ENCODE measurements around the gene SUSD3.
"Not testable (repeated sequence)": the region's sequence is repeated elsewhere in the genome, so short reads cannot be mapped to it uniquely, and the experiment has no call there.

SUSD3 gene

DNA sequence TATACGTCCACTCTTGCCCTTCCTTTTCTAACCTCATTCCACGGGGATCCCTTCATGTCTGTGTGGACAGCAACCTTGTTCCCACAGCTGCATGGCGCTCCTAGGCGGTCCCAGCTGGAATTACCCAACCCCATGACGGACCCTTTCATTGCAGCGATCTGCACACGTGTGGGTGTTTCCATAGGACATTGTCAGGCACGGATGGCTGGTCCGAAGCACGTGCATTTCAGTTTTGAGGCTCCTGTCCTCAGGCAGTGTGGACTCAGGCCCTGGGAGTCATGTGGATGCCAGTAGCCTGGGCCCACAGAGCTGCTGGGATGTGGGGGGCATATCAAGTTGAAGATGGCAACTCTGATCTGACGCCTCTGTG, 52.5 kb downstream of the SUSD3 start:
- no peak for DNase-seq (ENCODE audit: low spot score)

DNA sequence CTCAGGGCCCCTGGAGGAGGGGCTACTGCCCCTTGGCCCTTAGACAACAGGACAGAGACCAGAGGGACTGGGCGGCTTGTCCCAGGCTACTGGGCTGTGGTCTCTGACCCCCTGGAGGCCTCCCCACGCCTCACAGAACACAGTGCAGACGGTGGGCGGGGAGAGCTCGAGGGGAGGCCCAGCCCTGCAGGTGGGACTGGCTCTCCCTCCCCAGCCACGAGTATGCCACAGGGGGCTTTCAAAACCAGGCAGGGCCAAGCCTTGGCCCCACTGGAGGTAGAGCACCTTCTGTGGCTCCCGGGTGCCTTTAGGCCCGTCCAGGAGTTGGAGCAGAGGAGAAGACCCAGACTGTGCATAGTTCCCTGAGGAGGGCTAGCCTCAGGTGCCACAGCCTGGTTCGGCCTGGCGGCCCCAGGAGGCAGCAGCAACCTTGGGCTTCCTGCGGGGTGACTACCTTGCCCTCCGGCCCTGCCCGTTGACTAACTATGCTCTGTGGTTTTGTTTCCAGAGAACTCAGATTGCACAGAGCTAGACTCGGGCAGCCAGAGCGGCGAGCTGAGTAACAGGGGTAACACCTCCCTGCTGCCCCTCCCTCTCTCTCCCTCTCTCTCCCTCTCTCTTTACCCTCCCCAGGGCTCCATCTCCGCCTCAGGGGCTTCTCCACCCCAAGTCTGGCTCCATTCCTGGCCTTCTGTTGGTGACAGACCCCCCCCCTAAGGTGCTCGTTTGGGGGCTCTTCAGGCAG, 53.0 kb downstream of the SUSD3 start:
- no peak for DNase-seq (ENCODE audit: low spot score)

DNA sequence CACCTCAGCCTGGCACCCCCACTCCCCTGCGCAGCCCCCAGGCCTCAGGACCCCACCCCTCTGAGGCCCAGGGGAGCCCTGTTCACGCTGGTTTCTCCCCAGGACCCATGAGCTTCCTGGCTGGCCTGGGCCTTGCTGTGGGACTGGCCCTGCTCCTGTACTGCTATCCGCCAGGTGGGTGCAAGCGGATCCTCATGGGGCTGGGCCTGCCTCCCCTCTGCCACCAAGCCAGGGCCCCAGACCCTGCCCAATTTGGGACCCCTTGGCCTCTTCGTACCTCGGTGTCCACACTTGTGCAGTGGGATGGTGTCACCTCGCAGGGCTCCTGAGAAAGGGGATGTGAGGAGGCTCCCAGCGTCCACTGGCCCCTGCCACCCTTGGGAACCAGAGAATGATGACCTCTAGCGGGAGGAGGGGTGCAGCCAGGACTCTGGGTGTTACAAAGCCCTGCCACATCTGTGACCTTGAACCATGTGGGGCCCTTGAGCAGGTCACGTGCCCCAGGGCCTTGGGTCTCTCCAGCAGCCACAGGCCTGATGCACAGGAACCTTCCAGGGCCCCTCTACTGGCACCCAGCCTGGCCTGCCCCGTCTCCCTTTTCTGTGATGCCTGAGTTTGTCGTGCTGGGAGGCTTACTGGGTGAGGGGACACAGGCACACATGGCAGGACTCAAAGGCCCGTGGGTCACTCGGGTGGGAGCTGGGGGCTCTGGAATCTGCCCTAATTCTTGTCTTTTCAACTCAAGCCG, 53.8 kb downstream of the SUSD3 start:
- no peak for DNase-seq (ENCODE audit: low spot score)

DNA sequence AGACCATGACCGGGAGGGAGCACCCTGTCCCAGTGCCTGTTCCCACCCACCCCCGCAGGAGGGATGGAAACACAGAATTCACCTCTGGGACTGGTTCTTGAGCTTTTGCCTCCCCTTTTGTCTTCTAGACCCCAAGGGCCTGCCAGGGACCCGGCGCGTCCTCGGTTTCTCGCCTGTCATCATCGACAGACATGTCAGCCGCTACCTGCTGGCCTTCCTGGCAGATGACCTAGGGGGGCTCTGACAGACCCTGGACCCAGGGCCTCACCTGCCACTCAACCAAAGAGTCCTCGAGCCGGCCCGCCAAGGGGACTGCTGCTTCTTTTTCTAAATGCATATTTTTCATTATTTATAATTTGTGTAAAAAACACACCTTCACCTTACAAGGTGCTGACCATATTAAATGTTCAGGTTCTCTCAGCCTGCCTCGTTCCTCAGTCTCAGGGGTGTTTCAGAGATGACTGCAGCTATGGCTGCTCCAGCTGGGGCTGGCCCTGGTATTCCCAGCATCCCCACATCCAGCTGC, 54.4 kb downstream of the SUSD3 start:
- no peak for DNase-seq (ENCODE audit: low spot score)

DNA sequence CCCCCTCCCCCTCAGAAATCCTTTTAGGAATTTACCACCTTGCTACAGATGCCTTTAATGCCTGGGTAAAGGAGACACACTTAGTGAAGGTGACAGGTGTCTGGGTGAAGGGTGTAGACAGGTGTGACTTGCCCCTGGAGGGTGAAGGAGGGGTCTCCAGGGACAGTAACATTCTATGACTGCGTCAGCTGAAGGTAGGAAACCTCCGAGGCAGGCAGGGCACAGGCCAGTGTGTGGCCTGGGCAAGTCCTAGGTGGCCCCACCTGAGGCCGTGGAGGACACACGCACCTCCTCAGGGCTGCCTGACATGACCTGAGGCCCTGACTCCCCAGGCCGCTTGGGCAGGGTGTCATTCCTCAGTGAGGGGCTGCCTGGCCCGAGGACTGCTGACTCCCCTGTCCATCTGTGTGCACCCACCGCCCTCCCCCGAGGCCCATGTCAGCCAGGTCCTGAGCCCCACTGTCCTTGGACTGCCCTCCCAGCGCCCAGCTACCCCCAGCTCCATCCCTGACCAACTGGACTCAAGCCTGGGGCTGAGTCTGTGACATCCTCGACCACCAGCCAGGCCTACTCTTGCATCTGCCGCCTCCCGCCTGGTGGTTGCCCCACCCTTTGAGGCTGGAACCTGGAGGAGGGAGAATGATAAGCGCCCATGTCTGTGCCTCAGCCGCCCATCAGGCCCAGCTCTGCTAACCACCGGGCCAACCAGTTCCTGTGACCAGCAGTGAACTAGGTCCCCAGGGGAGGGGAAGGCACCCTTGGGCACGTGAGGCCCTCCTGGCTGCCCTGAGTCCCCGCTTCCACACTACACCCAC, 55.9 kb downstream of the SUSD3 start:
- DNase-seq (ENCODE audit: low spot score), result no peak

DNA sequence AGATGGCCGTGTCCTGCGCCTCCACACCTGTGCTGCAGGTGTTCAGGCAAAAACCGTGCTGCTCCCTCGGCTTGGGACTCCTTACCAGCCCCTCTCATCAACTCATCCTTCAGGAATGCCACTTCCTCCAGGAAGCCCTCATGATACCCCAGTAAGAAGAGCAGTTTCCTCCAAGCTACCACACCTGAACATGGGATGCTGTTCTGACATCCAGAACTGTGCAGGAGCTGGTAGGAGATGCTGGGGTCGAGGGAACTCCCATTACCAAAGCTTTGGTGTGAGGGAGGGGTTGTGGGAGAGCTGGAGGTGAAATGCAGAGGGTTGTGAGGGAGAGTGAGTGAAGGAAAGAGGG, 56.5 kb downstream of the SUSD3 start:
- DNase-seq (ENCODE audit: low spot score), result no peak

DNA sequence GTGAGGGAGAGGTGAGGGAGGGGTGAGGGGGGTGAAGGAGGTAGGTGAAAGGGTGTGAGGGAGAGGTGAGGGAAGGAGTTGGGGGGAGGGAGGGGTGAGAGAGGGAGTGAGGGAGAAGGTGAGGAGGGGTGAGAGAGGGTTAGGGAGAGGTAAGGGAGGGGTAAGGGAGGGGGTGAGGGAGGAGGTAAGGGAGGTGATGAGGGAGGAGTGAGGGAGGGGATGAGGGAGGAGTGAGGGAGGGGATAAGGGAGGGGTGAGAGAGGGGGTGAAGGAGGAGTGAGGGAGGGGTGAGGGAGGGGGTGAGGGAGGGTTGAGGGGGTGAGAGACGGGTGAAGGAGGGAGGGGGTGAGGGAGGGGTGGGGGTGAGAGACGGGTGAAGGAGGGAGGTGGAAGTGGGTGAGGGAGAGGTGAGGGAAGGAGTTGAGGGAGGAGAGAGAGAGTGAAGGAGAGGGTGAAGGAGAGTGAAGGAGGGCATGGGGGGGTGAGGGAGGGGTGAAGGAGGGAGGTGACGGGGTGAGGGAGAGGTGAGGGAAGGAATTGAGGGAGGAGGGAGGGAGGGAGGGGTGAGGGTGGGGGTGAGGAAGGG, 57.1 kb downstream of the SUSD3 start:
- DNase-seq (ENCODE audit: low spot score), result no peak

DNA sequence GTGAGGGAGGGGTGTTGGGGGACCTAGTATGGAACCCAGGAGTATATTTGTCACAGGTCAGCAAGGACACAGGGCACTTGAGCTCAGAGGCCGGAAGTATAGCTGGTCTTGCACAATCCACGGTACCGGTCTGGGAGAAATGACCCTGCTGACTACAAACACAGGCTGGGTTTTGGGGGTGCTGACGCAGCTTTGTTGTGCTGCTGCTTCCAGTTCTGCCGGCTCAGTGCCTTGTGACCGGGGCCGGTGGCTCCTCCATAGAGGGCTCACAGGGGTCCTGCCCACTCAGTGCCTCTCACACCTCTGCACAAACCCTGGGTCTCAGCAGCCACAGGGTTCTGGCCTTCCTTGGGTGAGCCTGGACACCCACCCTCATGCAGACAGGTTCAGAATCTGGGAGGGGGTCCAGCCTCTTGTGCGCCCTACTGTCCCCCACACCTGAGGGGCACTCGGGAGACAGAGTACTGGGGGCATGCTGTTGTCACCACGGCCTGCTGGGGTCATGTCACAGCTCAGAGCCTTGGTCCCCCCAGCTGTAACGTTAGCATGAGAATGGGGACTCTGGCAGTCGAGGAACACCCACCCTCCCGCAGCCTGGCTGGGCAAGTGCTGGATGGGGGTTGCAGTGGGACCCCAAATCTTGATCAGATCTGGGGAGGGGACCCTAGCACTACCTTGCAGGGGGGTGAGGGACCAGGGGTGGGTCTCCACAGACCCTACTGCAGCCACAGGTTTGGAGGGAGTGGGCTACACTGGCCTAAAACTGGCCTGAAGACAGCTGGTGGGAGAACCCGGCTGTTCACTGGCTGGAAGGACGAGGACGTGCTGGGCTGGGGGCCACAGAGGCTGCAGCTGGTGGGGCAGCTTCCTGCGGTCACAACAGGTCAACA, 57.8 kb downstream of the SUSD3 start:
- no peak for DNase-seq (ENCODE audit: low spot score)

DNA sequence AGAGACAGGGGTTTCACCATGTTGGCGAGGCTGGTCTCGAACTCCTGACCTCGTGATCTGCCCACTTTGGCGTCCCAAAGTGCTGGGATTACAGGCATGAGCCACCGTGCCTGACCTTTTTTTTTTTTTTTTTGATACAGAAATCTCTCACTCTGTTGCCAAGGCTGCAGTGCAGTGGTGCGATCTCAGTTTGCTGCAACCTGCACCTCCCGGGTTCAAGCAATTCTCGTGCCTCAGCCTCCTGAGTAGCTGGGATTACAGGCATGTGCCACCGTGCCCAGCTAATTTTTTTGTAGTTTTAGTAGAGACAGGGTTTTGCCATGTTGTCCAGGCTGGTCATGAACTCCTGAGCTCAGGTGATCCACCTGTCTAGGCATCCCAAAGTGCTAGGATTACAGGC, 59.0 kb downstream of the SUSD3 start:
- DNase-seq (ENCODE audit: low spot score), result not testable (repeated sequence)

DNA sequence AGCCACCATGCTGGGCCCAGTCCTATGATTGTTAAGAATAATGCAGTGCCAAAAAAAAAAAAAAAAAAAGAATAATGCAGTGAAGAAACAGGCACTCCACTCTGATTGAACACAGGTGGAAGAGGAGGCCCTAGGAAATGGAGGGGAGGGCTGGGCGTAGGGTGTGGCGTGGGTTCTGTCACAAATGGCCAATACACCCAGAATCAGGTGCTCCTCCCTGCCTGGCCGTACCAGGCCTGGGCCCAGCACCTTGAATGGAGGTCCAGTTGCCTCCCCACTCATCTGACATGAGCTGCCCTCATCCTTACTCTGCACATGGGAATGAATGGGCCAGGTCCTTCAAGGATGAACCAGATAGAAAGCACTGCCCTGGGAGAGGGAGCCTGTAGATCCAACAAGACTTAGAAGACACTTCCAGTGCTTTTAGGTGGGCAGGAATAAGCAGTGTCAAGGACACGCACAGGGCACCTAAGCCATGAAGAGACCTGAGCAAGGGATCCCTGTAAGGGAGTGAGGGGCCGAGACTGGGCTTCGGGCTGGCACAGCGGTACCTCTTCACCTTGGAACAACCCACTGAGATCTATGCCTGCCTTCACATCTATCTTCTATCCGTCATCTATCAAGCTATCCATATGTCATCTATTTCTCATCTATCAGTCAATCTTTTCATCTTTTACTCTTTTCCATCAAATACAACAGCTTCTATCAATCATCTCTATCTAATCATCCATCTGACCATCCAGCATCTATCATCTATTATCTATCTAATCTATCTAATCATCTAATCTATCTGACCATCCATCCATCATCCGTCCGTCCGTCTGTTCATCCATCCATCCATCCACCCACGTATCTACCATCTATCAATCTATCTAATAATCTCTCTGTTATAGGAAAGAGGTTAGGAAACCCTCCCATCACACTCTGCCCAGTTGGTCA, 59.7 kb downstream of the SUSD3 start:
- no peak for DNase-seq (ENCODE audit: low spot score)

DNA sequence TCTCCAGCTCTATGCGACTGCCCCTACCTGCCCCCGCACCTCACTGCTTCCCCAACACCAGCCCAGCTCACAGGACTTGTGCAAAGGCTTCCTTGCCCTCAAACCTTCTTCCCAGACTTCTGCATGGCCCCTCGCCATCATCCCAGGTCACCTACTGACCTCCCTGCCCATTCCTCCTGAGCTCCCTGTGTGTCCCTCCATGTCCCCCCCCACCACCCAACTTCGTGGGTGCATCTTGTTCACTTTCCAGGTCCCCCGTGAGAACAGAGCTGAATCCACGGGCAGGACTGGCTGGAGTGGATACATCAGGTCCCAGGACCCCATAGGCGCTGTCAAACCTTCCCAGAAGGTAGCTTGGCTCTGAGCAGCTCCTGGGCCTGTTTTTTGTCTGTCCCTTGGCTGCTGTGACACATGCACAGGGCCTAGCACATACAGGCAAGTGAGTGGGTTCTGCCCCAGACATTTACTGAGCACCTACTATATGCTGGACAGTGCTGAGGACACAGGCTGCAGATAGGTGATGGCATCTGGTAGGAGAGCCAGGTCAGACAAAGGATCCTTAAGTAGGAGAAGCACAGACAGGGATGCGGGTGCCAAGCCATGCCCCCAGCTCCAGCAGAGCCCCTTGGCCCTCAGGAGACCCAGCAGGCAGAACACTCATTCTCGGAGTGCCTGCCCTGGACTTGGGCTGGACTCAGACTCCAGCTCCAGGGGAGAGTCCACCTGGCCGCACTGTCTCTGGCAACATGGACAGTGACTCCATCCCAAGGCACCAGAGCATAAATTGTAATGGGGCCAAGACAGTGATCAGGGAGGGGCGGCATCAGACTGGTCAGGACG, 60.6 kb downstream of the SUSD3 start:
- DNase-seq (ENCODE audit: low spot score), result no peak

DNA sequence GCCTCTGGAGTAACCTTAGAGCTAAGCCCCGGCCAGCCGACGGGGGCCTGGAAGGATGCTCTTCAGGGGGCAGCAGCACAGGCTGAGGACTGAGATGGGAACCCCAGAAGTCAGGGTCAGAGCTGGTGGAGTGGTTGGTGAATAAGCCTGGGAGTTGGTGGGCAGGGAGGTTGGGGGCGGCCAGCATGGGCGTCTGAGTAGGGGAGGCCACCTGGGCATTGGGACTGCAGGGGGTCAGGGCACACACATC, 61.1 kb downstream of the SUSD3 start:
- DNase-seq (ENCODE audit: low spot score), result no peak

DNA sequence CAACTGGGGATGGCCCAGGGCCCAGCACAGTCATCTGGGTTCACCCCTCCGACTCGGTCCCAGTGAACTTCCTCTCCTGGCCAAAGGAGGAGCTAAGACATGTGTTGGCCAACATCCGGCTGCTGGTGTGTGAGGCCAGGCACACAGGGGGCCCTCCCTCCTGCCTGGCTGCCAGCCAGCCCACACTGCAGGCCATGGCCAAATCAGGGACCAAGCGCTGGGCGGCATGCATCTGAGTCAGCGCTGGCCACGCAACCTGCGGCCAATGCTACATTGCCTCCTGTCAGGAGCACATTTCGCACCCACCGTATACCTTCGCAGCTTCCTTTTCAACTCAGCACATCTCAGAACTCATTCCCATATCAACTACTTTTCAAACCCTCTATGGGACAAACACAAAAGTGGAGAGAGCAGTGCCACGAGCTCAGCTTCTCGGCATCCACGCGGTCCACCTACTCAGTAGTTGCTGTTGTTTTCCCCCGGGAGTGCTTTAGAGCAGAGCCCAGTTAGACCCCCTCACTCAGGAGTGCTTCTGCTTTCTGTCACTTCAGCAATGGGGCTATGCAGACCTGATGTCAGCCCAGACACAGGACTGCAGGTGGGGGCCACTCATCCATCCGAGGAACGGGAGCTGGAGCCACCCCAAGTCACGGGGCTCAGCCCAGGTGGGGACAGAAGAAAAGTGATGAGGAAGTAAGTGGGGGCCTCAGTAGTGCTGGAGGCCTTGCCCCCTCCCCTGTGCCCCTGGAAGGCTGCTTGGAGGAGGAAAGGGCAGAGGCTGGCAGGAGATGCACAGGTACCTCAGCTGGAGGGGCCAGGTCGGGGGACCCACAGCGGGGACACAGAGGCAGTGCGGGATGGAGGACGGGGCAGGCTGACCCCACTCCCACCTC, 61.7 kb downstream of the SUSD3 start:
- peak; percentile 95 for DNase-seq (ENCODE audit: low spot score)

DNA sequence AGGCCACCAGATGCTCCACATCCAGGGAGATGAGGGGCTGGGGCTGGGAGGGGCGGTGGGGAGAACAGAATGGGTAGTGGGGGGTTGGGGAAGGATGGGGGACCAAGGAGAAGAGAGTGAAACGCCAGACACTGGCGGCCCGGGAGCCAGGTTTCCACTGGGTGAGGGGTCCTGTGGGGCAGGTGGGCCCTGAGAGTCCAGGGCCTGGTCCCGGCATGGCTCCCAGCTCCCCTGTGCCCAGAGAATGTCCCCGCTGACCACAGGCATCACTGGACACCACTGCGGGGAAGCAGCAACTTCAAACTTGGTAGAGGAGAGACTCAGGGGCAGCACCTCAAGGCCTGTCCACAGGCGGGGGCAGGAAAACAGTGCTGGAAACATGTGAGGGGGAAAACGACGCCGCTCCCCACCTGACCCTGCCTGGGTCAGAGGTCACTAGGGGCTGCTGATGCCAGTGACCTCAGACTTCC, 62.4 kb downstream of the SUSD3 start:
- DNase-seq (ENCODE audit: low spot score), result no peak

DNA sequence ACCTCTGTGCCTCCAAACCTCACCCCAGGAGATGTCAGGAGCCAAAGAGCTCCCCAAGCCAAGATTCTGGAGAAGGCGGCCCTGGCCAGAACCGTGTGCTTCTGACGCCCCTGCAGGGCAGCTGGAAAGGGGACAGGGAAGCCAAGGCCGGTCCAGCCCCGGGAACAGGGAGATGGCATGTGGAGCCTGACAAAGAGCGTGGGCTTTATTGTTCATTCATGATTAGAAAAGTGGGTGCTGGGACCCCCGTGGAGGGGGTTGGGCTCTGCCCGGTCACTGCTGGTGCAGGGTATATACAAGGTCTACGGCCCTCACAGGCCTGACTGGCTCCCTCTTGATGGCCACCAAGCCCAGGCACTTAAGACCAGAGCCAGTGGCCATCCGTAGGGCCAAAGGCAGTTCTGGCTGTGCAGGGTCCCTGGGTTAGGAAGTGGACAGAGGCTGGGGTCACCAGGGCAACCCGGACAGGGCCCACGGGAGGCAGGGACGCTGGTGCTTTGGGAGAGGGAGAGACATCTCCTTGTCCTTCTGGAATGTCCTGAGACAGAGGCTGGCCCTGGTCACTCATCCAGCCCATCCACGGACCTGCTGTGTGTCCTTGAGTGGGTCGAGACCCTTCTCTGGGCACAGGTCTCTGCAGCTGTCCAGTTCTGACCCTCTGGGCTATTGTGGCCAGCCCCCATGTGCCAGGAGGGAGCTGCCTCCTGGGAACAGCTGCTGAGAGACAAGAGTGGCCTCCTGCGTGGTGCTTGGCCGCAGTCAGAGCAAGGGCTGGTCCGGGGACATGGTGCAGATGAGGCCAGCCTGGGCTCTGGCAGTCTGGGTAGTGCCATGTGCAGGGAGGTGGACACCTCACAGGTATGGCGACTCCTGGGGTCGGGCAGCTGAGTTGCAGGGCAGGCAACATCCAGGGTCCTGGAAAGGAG, 63.1 kb downstream of the SUSD3 start:
- DNase-seq (ENCODE audit: low spot score), result no peak

DNA sequence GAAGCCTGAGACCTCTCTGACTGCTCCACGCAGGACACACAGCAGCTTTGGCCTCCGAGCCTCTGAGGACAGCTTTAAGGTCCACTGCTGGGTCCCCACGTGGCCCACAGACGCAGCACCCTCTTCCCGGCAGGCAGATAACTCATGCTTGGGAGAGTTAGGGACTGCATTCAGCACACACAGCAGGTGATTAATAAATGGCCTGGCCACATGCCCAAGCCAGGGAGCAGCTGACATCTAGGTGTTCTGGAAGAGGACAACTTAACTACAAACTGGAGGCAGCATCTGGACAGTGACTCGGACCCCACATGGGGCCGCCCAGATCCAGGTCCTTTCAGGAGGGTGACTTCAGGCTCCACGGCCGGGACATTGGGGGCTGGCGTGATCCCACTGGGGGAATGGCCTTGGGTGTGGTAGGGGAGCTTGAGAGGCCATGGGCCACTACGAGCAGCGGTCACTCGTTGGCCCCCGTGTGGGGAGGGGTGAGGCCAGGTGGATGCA, 64.3 kb downstream of the SUSD3 start:
- DNase-seq (ENCODE audit: low spot score), result no peak

Data from kidney capillary endothelial cell (primary cell).